OCI-LY7 (cell line): ENCODE data around the gene AKAP12. TPM values are rescaled to one million over a fixed set of nuclear protein-coding genes. Genes with fewer than 3 reads are reported as not detected.

Experiments used
- BruUV-seq: library from RNA; stranded (reverse); fragments of 400-500 nt; replicated peaks from 2 replicates; lab custom pipeline; 2021; lab: Mats Ljungman, UMichigan
- CTCF ChIA-PET: fragments of 300-600 bp; sonication (Branson Sonifier 250); formaldehyde crosslinking; loops from one replicate; lab custom pipeline; 2022; ENCODE audit warnings: antibody characterized with exemption; ENCODE audit not compliant: unreplicated experiment; lab: Charles Lee
- POLR2A ChIA-PET: fragments of 300-600 bp; sonication (Branson Sonifier 250); formaldehyde crosslinking; loops from one replicate; lab custom pipeline; 2022; ENCODE audit warnings: antibody characterized with exemption; lab: Charles Lee
- DNase-seq: peaks from one replicate; pipeline ENCODE4 v3.0.0-alpha.2; 2015; ENCODE audit warnings: low spot score
- H2AFZ ChIP-seq: fragments of 200-600 bp; sonication (generic), shearing (Covaris generic); 2 replicates; pipeline ENCODE4 v1.6.1; 2014; ENCODE audit warnings: mild to moderate bottlenecking, antibody characterized with exemption, low read length, moderate library complexity
- H3K27ac ChIP-seq: fragments of 200-600 bp; sonication (generic); 2 replicates; pipeline ENCODE4 v1.5.1; 2014; ENCODE audit warnings: mixed run types, low read depth, mild to moderate bottlenecking, moderate library complexity, low read length, inconsistent platforms; ENCODE audit not compliant: poor library complexity, severe bottlenecking
- H3K36me3 ChIP-seq: fragments of 200-600 bp; sonication (generic); 2 replicates; pipeline ENCODE4 v1.6.1; 2014; ENCODE audit warnings: mild to moderate bottlenecking, antibody characterized with exemption, low read length, moderate library complexity, mixed read lengths; ENCODE audit not compliant: insufficient read depth
- H3K4me1 ChIP-seq: fragments of 200-600 bp; sonication (generic); 2 replicates; pipeline ENCODE4 v1.5.1; 2014; ENCODE audit warnings: mild to moderate bottlenecking, low read length; ENCODE audit not compliant: insufficient read depth, poor library complexity, severe bottlenecking
- H3K4me2 ChIP-seq: fragments of 200-600 bp; sonication (generic); 2 replicates; pipeline ENCODE4 v1.6.1; 2014; ENCODE audit warnings: mild to moderate bottlenecking, low read length
- H3K4me3 ChIP-seq: fragments of 200-600 bp; sonication (generic); 2 replicates; pipeline ENCODE4 v1.5.1; 2014; ENCODE audit warnings: mild to moderate bottlenecking, low read depth, low read length; ENCODE audit not compliant: poor library complexity, severe bottlenecking
- H3K79me2 ChIP-seq: fragments of 200-600 bp; sonication (generic); 2 replicates; pipeline ENCODE4 v1.6.1; 2016; ENCODE audit warnings: low read depth, mild to moderate bottlenecking, low read length, moderate library complexity, mixed read lengths; ENCODE audit not compliant: insufficient read depth
- H3K9me2 ChIP-seq: fragments of 200-600 bp; sonication (generic); 2 replicates; pipeline ENCODE4 v1.6.1; 2016; ENCODE audit warnings: mild to moderate bottlenecking, low read length, mixed read lengths; ENCODE audit not compliant: insufficient read depth
- H3K9me3 ChIP-seq: fragments of 200-600 bp; sonication (generic); 2 replicates; pipeline ENCODE4 v1.6.1; 2014; ENCODE audit warnings: mild to moderate bottlenecking, mixed run types, low read length, mixed read lengths
- H4K20me1 ChIP-seq: fragments of 200-600 bp; sonication (generic); 2 replicates; pipeline ENCODE4 v1.6.1; 2014; ENCODE audit warnings: mild to moderate bottlenecking, antibody characterized with exemption, low read length, moderate library complexity, mixed read lengths; ENCODE audit not compliant: insufficient read depth
- EZH2phosphoT487 ChIP-seq: fragments of 200-600 bp; sonication (generic); IDR thresholded peaks from 2 replicates; pipeline ENCODE4 v1.6.1; 2018; ENCODE audit warnings: low read depth, borderline replicate concordance, mild to moderate bottlenecking, mixed run types, antibody characterized with exemption, low read length, moderate library complexity, mixed read lengths
- intact Hi-C: fragments of 100-400 bp; cut with micrococcal nuclease; formaldehyde crosslinking; loops from one replicate; pipeline ENCODE4 v1.10.0; 2022; ENCODE audit not compliant: unreplicated experiment
- total RNA-seq, 2 experiments: library from RNA; depleted of rRNA in 1 of 2; stranded (reverse); fragments of >200 nt in 1 of 2; shearing (Covaris generic) in 1 of 2; gene quantifications; 2 replicates each; pipeline ENCODE4 v1.2.3, GENCODE V29; 2014 to 2022
- TF ChIP-seq, protein P1 (sequence below): fragments of 200-600 bp; sonication (generic); conservative IDR thresholded peaks from 2 replicates; pipeline ENCODE4 v1.5.1; 2014; ENCODE audit warnings: mild to moderate bottlenecking, antibody characterized with exemption, low read length, moderate library complexity, mixed read lengths

Gene AKAP12
- total RNA-seq, 2 experiments from 2014 or later = 0.23 TPM; not detected in 1

DNA sequence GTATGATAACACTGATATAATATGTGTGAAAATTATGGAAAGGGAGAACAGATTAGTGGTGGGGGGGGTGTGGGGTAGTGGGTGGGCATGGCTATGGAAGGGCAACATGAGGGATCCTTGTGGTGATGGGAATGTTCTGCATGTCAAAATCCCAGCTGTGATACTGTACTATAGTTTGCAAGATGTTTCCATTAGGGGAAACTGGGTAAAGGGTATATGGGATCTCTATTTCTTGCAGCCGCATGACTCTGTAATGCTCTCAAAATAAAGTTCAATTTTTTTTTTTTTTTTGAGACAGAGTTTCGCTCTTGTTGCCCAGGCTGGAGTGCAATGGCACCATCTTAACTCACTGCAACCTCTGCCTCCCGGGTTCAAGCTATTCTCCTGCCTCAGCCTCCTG, 137.3 kb downstream of the AKAP12 start:
- ChIA-PET POLR2A (interaction anchor here (1.1 kb wide), 1 partner anchor 12 kb away, joined by 3 read pairs; no protein-coding TSS in a partner anchor), CTCF (no interaction called here)
- H3K79me2 ChIP-seq = peaks cover 89% of the 10 kb centered on the region
- H3K9me3 ChIP-seq = no peaks in the 10 kb centered on the region
- H3K9me2 ChIP-seq = no peaks in the 10 kb centered on the region
- H4K20me1 ChIP-seq = no peaks in the 10 kb centered on the region
- TF ChIP-seq EZH2phosphoT487 = no peak
- TF ChIP-seq, protein P1, sequence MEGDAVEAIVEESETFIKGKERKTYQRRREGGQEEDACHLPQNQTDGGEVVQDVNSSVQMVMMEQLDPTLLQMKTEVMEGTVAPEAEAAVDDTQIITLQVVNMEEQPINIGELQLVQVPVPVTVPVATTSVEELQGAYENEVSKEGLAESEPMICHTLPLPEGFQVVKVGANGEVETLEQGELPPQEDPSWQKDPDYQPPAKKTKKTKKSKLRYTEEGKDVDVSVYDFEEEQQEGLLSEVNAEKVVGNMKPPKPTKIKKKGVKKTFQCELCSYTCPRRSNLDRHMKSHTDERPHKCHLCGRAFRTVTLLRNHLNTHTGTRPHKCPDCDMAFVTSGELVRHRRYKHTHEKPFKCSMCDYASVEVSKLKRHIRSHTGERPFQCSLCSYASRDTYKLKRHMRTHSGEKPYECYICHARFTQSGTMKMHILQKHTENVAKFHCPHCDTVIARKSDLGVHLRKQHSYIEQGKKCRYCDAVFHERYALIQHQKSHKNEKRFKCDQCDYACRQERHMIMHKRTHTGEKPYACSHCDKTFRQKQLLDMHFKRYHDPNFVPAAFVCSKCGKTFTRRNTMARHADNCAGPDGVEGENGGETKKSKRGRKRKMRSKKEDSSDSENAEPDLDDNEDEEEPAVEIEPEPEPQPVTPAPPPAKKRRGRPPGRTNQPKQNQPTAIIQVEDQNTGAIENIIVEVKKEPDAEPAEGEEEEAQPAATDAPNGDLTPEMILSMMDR = no peak
- H3K4me3 ChIP-seq = peak overlapping the region; percentile 47
- H3K4me2 ChIP-seq = peak overlapping the region; percentile 69
- peaks cover 76% of the 10 kb centered on the region for H3K4me1 ChIP-seq
- BruUV-seq = no TSS peak
- intact Hi-C loops = no loop called here
- H2AFZ ChIP-seq = no peak overlapping the region
- no peak for DNase-seq
- peaks cover 13% of the 10 kb centered on the region for H3K36me3 ChIP-seq
- peak overlapping the region; percentile 66 for H3K27ac ChIP-seq

DNA sequence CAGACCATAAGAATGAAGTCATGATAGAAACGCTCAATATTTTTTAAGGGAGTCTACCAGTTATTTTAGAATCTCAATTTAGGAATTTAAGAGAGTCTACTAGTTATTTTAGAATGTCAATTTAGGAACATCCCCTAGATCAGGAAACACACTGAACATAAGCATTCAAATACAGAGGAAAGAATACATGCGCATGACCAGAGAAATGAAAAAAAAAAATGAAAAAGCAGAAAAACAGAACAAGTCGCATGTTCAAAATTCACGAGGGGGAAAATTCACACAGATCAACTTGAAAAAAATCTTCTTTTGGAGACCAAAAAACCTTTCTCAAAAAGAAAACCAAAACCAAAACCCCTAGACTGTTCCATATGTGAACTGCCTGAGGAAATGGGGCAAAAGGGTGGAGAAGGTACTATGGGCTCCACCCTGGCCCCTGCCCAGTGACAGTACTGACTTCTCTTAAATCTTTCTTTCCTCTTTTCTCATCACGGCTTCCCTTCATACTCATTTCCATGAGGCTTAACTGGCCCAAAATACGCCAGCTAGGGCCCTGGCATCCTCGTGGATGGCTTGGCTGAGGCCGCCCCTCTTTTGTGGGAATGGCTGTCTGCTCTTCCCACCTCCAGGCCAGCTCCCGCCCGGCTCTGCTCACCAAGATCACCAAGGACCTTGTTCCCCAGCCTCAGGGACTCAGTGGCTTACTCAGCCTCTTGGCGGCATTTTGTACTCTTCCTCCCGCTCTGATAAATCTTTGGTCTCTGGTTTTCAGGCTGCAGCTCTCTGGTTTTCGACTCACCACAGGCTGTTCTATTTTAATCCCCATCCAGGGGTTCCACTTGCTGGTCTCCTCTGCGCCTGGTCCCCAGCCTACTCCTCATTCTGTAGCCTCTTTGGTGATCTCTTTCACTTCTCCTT, 140.4 kb downstream of the AKAP12 start:
- TF ChIP-seq, protein P1 = no peak
- TF ChIP-seq EZH2phosphoT487 = no peak
- no TSS peak for BruUV-seq
- Histone ChIP-seq H2AFZ (no peak overlapping the region), H3K79me2 (peaks cover 90% of the 10 kb centered on the region), H3K27ac (peak overlapping the region; percentile 14), H3K4me2 (peak overlapping the region; percentile 27; the same call in 1 of the 2 replicates), H3K36me3 (peaks cover 19% of the 10 kb centered on the region), H4K20me1 (no peaks in the 10 kb centered on the region), H3K4me3 (no peak overlapping the region), H3K9me2 (no peaks in the 10 kb centered on the region), H3K9me3 (no peaks in the 10 kb centered on the region), H3K4me1 (peaks cover 61% of the 10 kb centered on the region)
- CTCF ChIA-PET = no interaction called here
- DNase-seq = no peak
- POLR2A ChIA-PET = no interaction called here
- intact Hi-C loops = no loop called here

DNA sequence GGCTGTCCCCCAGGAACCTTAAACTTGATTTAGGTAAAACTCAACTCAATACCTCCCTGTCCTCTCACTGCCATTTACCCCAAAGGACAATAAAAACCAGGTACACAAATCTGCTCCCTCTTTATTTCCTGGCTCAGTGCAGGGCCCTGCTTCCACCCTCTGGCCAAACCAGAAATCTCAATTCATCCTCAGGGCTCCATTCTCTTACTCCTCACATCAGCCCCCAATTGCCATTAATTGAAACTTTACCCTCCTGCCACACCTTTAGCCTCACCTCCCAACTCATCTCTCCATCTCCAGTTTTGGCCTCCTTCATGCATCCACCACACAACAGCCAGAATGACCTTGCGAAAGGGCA, 141.1 kb downstream of the AKAP12 start:
- no peak overlapping the region for H2AFZ ChIP-seq
- H3K27ac ChIP-seq = peak overlapping the region; percentile 14
- intact Hi-C loops = no loop called here
- peak overlapping the region; percentile 27; the same call in 1 of the 2 replicates for H3K4me2 ChIP-seq
- no peaks in the 10 kb centered on the region for H3K9me2 ChIP-seq
- H3K4me3 ChIP-seq = no peak overlapping the region
- POLR2A ChIA-PET = no interaction called here
- H3K79me2 ChIP-seq = peaks cover 90% of the 10 kb centered on the region
- CTCF ChIA-PET = no interaction called here
- H3K36me3 ChIP-seq = peaks cover 22% of the 10 kb centered on the region
- no peak for DNase-seq
- H4K20me1 ChIP-seq = no peaks in the 10 kb centered on the region
- TF ChIP-seq, protein P1 = no peak
- no peak for TF ChIP-seq EZH2phosphoT487
- BruUV-seq = no TSS peak
- no peaks in the 10 kb centered on the region for H3K9me3 ChIP-seq
- H3K4me1 ChIP-seq = peaks cover 59% of the 10 kb centered on the region
